Osteocyte (in vitro differentiated cells): ENCODE data around the gene IRF5. TPM values are rescaled to one million over a fixed set of nuclear protein-coding genes. Genes with fewer than 3 reads are reported as not detected.
"Not testable (repeated sequence)": the region's sequence is repeated elsewhere in the genome, so short reads cannot be mapped to it uniquely, and the experiment has no call there.

Source experiments
- DNase-seq: peaks from one replicate; pipeline ENCODE4 v3.0.0; 2021; ENCODE audit warnings: mixed read lengths; ENCODE audit not compliant: unreplicated experiment; ENCODE audit errors: extremely low spot score
- H3K27ac Mint-ChIP-seq: one replicate; pipeline ENCODE4 v1.8.0; 2021; ENCODE audit warnings: mild to moderate bottlenecking, mixed read lengths; ENCODE audit not compliant: unreplicated experiment
- H3K27me3 Mint-ChIP-seq: one replicate; pipeline ENCODE4 v1.8.0; 2021; ENCODE audit warnings: mixed read lengths; ENCODE audit not compliant: unreplicated experiment
- H3K36me3 Mint-ChIP-seq: one replicate; pipeline ENCODE4 v1.8.0; 2021; ENCODE audit warnings: mixed read lengths; ENCODE audit not compliant: unreplicated experiment
- H3K4me1 Mint-ChIP-seq: one replicate; pipeline ENCODE4 v1.8.0; 2021; ENCODE audit warnings: mixed read lengths; ENCODE audit not compliant: unreplicated experiment
- H3K4me3 Mint-ChIP-seq: one replicate; pipeline ENCODE4 v1.8.0; 2021; ENCODE audit warnings: mild to moderate bottlenecking, moderate library complexity, mixed read lengths; ENCODE audit not compliant: unreplicated experiment
- H3K9me3 Mint-ChIP-seq: one replicate; pipeline ENCODE4 v1.8.0; 2021; ENCODE audit warnings: mixed read lengths; ENCODE audit not compliant: unreplicated experiment
- total RNA-seq: library from RNA; stranded (reverse); gene quantifications from 2 replicates; pipeline ENCODE4 v1.2.1, GENCODE V29; 2021
- TF ChIP-seq, protein P1 (sequence below): fragments of 200-600 bp; sonication (generic); IDR thresholded peaks from 2 replicates; pipeline ENCODE4 v1.5.0; 2021; ENCODE audit warnings: antibody characterized with exemption, mild to moderate bottlenecking, moderate library complexity

Gene IRF5
- total RNA-seq, 1 donor from 2014 or later, result 0.24 TPM

DNA sequence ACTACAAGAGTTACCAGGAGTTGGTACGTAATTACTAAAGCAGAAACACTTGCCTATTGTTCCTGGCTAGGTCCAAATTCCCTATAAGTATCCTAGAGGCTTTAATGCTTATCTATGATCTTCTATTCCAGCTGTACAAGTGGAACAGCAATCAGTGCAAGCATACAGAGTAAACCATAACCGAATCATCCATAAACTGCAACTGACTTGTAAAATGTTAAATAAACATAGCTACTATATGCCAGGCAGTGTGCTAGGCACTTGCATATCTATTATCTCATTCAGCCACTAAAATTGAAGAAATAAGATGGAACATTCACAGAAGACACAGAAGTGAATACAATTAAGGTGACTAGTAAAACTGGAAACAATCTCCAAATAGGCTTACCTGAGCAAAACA, 55.7 kb downstream of the IRF5 start:
- no peak overlapping the region for H3K27ac Mint-ChIP-seq
- H3K4me3 Mint-ChIP-seq, result no peak overlapping the region
- H3K36me3 Mint-ChIP-seq, result peaks cover 35% of the 10 kb centered on the region
- H3K4me1 Mint-ChIP-seq, result no peaks in the 10 kb centered on the region
- TF ChIP-seq, protein P1, sequence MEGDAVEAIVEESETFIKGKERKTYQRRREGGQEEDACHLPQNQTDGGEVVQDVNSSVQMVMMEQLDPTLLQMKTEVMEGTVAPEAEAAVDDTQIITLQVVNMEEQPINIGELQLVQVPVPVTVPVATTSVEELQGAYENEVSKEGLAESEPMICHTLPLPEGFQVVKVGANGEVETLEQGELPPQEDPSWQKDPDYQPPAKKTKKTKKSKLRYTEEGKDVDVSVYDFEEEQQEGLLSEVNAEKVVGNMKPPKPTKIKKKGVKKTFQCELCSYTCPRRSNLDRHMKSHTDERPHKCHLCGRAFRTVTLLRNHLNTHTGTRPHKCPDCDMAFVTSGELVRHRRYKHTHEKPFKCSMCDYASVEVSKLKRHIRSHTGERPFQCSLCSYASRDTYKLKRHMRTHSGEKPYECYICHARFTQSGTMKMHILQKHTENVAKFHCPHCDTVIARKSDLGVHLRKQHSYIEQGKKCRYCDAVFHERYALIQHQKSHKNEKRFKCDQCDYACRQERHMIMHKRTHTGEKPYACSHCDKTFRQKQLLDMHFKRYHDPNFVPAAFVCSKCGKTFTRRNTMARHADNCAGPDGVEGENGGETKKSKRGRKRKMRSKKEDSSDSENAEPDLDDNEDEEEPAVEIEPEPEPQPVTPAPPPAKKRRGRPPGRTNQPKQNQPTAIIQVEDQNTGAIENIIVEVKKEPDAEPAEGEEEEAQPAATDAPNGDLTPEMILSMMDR, result no peak
- H3K27me3 Mint-ChIP-seq, result no peaks in the 10 kb centered on the region
- no peaks in the 10 kb centered on the region for H3K9me3 Mint-ChIP-seq
- DNase-seq, result no peak

- H3K27me3 Mint-ChIP-seq, H3K27ac Mint-ChIP-seq, H3K4me1 Mint-ChIP-seq: not testable (repeated sequence)
Measured at GRCh38 chr7:128994560-128994959, 56.8 kb downstream of the IRF5 start.

DNA sequence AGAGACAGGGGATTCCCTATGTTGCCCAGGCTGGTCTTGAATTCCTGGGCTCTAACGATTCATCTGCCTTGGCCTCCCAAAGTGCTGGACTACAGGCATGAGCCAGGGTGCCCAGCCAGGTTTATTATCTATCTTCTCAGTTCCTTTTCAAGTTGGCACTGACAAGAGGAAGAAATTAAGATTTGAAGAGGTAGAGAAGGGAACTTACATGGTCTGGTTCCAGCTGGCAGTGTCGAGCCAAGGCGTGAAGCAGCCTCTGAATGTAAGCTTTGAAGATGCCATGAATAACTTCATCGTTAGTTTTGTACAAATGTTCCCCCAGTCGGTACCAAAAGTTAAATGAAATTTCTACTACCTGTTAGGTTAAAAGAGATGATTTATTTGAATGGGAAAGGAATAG, 59.5 kb downstream of the IRF5 start:
- H3K27me3 Mint-ChIP-seq, result no peaks in the 10 kb centered on the region
- H3K4me3 Mint-ChIP-seq, result no peak overlapping the region
- TF ChIP-seq, protein P1, result no peak
- peaks cover 47% of the 10 kb centered on the region for H3K36me3 Mint-ChIP-seq
- no peak overlapping the region for H3K27ac Mint-ChIP-seq
- no peaks in the 10 kb centered on the region for H3K4me1 Mint-ChIP-seq
- DNase-seq, result no peak
- no peaks in the 10 kb centered on the region for H3K9me3 Mint-ChIP-seq

More at GRCh38 chr7:128994560-128994959, 56.8 kb downstream of the IRF5 start:
- H3K4me3 Mint-ChIP-seq, DNase-seq, H3K9me3 Mint-ChIP-seq: not testable (repeated sequence)
- H3K36me3 Mint-ChIP-seq, result peaks cover 36% of the 10 kb centered on the region

Other genes with a start within 250 kb of the IRF5 start
- 516 and 530 TPM in 2 replicates for gene CALU, start 198.6 kb upstream of the IRF5 start, total RNA-seq
- gene OPN1SW, start 162.1 kb upstream of the IRF5 start, total RNA-seq, result not detected in 2 replicates
- 10.8 and 13.3 TPM in 2 replicates for gene CCDC136, start 146.0 kb upstream of the IRF5 start, total RNA-seq
- gene FLNC, start 107.5 kb upstream of the IRF5 start, total RNA-seq, result 26.9 and 28.6 TPM in 2 replicates
- gene ATP6V1F, start 75.1 kb upstream of the IRF5 start, total RNA-seq, result 161 and 162 TPM in 2 replicates
- gene KCP, start 27.2 kb upstream of the IRF5 start, total RNA-seq, result 0.55 and 0.70 TPM in 2 replicates
- gene TNPO3, start 117.2 kb downstream of the IRF5 start, total RNA-seq, result 46.0 and 46.2 TPM in 2 replicates
- 0.39 and 1.2 TPM in 2 replicates for gene TSPAN33, start 206.8 kb downstream of the IRF5 start, total RNA-seq